Tibial artery (tissue), 4 donors: Measurements from ENCODE around the gene CDK11B.
"Not testable (repeated sequence)": the region's sequence is repeated elsewhere in the genome, so short reads cannot be mapped to it uniquely, and the experiment has no call there.

Experiments used
- DNase-seq, 2 donors: peaks; one replicate each; pipeline ENCODE4 v3.0.0-alpha.2; 2019
- H3K27ac ChIP-seq, 2 donors: fragments of 200-600 bp; sonication (generic) in 1 of 2; 1 replicate in 1 of 2; 2 replicates in 1 of 2; pipeline ENCODE4 v1.5.1; 2018 to 2019; ENCODE audit warnings: mild to moderate bottlenecking in 1 of 2
- H3K27me3 ChIP-seq, 2 donors: fragments of 200-600 bp; sonication (generic) in 1 of 2; one replicate each; pipeline versions ENCODE4 v1.5.1 to v1.6.0; 2016 to 2019
- H3K36me3 ChIP-seq, 3 donors: fragments of 200-600 bp; sonication (generic) in 2 of 3; one replicate each; pipeline ENCODE4 v1.5.1; 2016 to 2019; ENCODE audit warnings: mild to moderate bottlenecking in 2 of 3
- H3K4me1 ChIP-seq, 4 donors: fragments of 200-600 bp; sonication (generic) in 2 of 4; 1 replicate in 3 of 4; 2 replicates in 1 of 4; pipeline ENCODE4 v1.5.1; 2016 to 2019
- H3K4me3 ChIP-seq, 2 donors: fragments of 200-600 bp; sonication (generic) in 1 of 2; 1 replicate in 1 of 2; 2 replicates in 1 of 2; pipeline ENCODE4 v1.5.1; 2018 to 2019; ENCODE audit warnings: mild to moderate bottlenecking in 2 of 2
- H3K9me3 ChIP-seq, 3 donors: fragments of 200-600 bp; sonication (generic) in 1 of 3; one replicate each; pipeline ENCODE4 v1.5.1; 2016 to 2019
- intact Hi-C: fragments of 100-400 bp; cut with DNase I; formaldehyde crosslinking; loops from one replicate; pipeline ENCODE4 v1.15.0; 2023; ENCODE audit warnings: low total_unique reads

CDK11B gene

DNA sequence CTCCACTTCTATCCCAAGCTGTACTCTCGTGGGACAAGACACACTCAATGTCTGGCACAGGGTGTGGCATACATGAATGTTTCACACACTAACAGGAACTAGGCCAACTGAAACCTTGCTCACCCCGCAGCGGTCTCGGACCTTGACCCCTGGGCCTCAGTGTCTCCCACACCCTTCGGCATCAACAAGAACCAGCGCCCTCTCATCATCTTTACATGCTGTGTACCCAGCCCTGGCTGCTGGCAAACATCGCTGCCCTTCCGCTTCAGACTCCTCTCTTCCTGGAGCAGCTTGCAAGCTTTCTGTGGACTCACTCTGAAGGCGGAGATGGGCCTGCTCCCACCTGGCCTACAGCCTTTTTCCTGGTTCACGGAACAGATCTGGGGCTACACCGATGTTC, 10.5 kb downstream of the CDK11B start:
- H3K36me3 ChIP-seq = peaks cover 56 to 82% (median 59%) of the 10 kb centered on the region in 3 donors
- DNase-seq = peak in 1 of 2 donors; percentile 43
- intact Hi-C loops, H3K27ac ChIP-seq, H3K9me3 ChIP-seq, H3K27me3 ChIP-seq, H3K4me1 ChIP-seq, H3K4me3 ChIP-seq: not testable (repeated sequence)

DNA sequence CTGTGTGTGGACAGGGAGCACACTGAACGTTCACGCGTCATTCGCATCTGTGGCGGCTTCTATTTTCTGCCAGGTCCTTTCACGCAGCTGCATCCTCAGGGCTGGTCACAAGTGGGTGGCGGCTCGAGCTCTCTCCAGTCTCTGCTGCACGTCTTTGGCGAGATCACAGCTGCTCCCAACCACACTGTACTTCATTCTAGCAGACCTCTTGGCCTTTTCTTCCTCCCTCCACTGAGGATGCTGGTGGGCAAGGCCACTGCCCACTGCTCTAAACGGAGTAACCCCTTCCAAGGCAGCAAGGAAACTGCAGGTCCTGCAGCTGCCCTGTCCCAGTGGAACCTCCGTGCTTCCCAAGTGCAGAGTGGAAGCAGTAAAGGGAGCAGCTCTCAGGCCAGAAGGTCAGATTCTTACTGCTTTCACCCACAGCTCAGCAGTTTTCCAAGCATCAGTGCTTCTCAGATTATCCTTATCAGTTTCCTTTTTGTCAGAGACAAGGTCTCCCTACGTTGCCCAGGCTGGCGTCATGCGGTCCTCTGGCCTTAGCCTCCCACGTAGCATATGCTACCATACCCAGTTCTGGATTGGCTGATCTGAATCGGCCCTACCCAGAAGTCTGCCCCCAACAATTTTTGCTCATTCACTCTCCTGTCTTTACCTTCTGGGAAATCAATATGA, 11.1 kb downstream of the CDK11B start:
- H3K4me1 ChIP-seq, H3K27me3 ChIP-seq, H3K9me3 ChIP-seq, H3K4me3 ChIP-seq, intact Hi-C loops, H3K27ac ChIP-seq: not testable (repeated sequence)
- H3K36me3 ChIP-seq = peaks cover 53 to 78% (median 54%) of the 10 kb centered on the region in 3 donors
- DNase-seq = peak in 1 of 2 donors; percentile 27

GRCh38 chr1:1646326-1646725, 12.5 kb downstream of the CDK11B start:
- H3K27ac ChIP-seq, H3K27me3 ChIP-seq, H3K4me3 ChIP-seq, intact Hi-C loops, H3K9me3 ChIP-seq, DNase-seq, H3K4me1 ChIP-seq: not testable (repeated sequence)
- peaks cover 41 to 69% (median 42%) of the 10 kb centered on the region in 3 donors for H3K36me3 ChIP-seq

DNA sequence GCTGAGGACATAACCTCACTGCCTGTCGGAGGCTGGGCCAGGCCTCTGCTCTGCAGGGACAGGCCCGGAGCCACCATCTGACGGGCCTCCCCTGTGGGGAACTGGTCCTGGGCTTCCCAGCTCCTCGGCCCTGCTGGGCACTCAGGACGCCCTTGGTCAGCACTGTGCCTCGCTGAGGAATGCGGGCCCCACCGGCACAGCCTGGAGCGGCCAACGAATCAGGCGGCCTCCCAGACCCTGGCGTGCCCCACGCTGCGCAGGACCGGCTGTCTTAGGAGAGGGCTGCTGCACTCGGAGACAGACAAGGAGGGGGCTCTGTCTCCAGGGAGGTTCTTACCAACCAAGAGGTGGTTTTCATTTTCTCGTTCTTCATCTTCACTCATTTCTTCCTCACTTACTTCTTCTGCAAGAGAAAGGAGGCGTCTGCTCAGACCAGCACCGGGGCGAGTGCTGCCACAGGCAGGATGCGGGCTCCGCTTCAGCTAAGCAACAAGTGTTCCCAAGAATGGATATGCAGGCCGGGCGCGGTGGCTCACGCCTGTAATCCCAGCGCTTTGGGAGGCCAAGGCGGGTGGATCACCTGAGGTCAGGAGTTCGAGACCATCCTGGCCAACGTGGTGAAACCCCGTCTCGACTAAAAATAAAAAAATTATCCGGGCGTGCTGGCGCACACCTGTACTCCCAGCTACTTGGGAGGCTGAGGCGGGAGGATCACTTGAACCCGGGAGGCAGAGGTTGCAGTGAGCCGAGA, 17.9 kb downstream of the CDK11B start:
- H3K9me3 ChIP-seq, H3K4me1 ChIP-seq, H3K27me3 ChIP-seq, intact Hi-C loops, H3K4me3 ChIP-seq, H3K27ac ChIP-seq: not testable (repeated sequence)
- peaks cover 19 to 67% (median 25%) of the 10 kb centered on the region in 3 donors for H3K36me3 ChIP-seq
- DNase-seq = peak in 1 of 2 donors; percentile 24

DNA sequence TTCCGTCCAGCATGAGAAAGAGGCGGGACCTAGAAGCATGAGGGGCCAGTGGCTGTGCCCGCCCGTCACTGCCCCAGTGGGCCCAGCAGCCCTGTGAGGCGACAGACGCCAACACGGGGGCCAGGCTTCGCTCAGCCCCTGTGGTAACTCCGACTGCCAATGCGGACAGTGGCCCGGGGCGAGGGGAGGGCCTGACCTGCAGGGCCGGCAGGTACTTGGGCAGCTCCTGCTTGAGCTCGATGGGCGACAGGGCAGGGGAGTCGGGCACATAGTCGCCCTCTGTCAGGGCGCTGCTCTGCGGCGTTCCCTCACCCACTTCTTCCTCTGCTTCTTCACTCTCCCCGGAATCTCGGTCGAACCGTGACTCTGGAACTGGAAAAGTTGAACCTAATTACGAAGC, 18.7 kb downstream of the CDK11B start:
- DNase-seq = peak in 1 of 2 donors; percentile 43
- H3K27ac ChIP-seq, intact Hi-C loops, H3K4me3 ChIP-seq, H3K27me3 ChIP-seq, H3K9me3 ChIP-seq, H3K4me1 ChIP-seq: not testable (repeated sequence)
- peaks cover 19 to 63% (median 25%) of the 10 kb centered on the region in 3 donors for H3K36me3 ChIP-seq

- H3K27ac ChIP-seq, H3K27me3 ChIP-seq, H3K4me3 ChIP-seq, H3K9me3 ChIP-seq, intact Hi-C loops, H3K4me1 ChIP-seq: not testable (repeated sequence)
- peaks cover 19 to 58% (median 25%) of the 10 kb centered on the region in 3 donors for H3K36me3 ChIP-seq
- peak in 1 of 2 donors; percentile 59 for DNase-seq
These were observed 19.4 kb downstream of the CDK11B start for GRCh38 chr1:1639368-1639767.

DNA sequence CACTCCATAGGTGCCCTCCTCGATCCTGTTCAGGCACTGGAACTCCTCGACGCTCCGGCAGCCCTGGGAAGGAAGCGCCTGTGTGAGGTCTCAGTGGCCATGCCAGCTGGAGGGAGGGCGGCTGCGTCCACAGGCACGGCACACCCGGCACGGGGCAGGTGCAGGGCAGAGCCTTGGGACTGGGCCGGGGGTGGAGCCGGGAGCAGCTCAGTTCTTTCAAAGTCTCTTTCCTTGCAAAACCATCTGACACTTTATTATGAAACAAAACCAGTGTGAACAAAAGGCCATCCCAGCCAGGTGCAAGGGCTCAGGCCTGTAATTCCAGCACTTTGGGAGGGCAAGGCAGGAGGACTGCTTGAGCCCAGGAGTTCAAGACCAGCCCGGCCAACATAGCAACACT, 20.3 kb downstream of the CDK11B start:
- peaks cover 19 to 58% (median 25%) of the 10 kb centered on the region in 3 donors for H3K36me3 ChIP-seq
- H3K9me3 ChIP-seq, H3K27ac ChIP-seq, H3K4me1 ChIP-seq, intact Hi-C loops, H3K4me3 ChIP-seq, H3K27me3 ChIP-seq: not testable (repeated sequence)
- peak in 1 of 2 donors; percentile 63 for DNase-seq

DNA sequence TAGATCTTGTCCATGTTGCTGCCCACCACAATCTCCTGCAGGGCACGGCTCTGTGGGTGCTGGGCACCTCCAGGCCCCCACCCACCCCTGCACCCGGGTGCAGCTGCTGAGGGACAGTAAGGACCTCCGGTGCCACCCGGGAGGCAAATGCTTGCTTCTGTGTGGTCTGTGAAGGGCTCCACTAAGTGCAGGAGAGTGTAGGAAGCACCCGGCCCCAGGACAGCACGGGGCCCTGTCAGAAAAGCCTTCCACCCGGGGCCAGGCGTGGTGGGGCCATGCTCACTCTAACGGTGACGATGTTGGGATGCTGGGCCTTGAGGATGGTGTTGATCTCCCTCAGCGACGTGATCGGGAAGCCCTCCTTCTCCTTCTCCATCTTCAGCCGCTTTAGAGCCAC, 21.3 kb downstream of the CDK11B start:
- peaks cover 19 to 55% (median 25%) of the 10 kb centered on the region in 3 donors for H3K36me3 ChIP-seq
- H3K27me3 ChIP-seq, H3K27ac ChIP-seq, H3K4me3 ChIP-seq, intact Hi-C loops, H3K4me1 ChIP-seq, H3K9me3 ChIP-seq: not testable (repeated sequence)
- peak in 1 of 2 donors; percentile 51 for DNase-seq

GRCh38 chr1:1636621-1637478, 22.0 kb downstream of the CDK11B start:
- H3K4me1 ChIP-seq, H3K27me3 ChIP-seq, H3K9me3 ChIP-seq, H3K27ac ChIP-seq, intact Hi-C loops, H3K4me3 ChIP-seq: not testable (repeated sequence)
- DNase-seq = peak in 1 of 2 donors; percentile 59
- H3K36me3 ChIP-seq = peaks cover 19 to 53% (median 25%) of the 10 kb centered on the region in 3 donors

- intact Hi-C loops, H3K9me3 ChIP-seq, H3K4me3 ChIP-seq, H3K27ac ChIP-seq: not testable (repeated sequence)
- Histone ChIP-seq H3K36me3 (peaks cover 19 to 36% (median 20%) of the 10 kb centered on the region in 3 donors), H3K4me1 (peaks cover 0 to 24% (median 18%) of the 10 kb centered on the region in 4 donors), H3K27me3 (peaks cover 11 to 27% of the 10 kb centered on the region in 2 donors)
- peak in 1 of 2 donors; percentile 65 for DNase-seq
These were observed 24.2 kb downstream of the CDK11B start for GRCh38 chr1:1634613-1635012.

DNA sequence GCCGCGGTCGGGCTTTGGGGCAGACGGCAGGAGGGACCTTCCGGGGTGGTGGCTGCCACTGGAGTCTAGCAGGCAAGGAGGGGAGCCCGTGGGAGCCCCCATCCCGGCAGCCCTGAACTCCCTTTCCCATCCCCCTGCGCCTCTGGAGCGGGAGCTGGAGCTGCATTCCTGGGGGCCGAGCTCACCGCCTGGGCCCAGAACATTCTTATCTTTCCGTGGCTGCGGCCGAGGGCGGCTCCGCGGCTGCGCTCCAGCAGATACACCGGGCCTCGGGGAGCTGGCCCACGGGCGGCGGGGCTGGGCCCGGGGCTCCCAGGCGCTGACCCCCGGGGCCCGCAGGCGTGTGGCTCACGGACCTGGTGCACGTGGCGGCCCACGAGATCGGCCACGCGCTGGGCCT, 25.4 kb downstream of the CDK11B start:
- intact Hi-C loops, H3K27ac ChIP-seq, H3K9me3 ChIP-seq, H3K4me3 ChIP-seq, DNase-seq: not testable (repeated sequence)
- peaks cover 0 to 24% (median 18%) of the 10 kb centered on the region in 4 donors for H3K4me1 ChIP-seq
- peaks cover 15 to 35% (median 20%) of the 10 kb centered on the region in 3 donors for H3K36me3 ChIP-seq
- H3K27me3 ChIP-seq = peaks cover 11 to 39% of the 10 kb centered on the region in 2 donors
